CD14-positive monocyte (primary cell): ENCODE results near the gene XYLT1. TPM values are rescaled to one million over a fixed set of nuclear protein-coding genes. Genes with fewer than 3 reads are reported as not detected.
A peak's percentile ranks its signal among the peaks of the same experiment; 100 is the strongest.

ENCODE experiments used
- DNase-seq, 3 donors: peaks; one replicate each; pipeline ENCODE4 v3.0.0-alpha.2; 2011 to 2022
- H2AFZ ChIP-seq: 2 replicates; pipeline ENCODE4 v1.6.0; 2012; ENCODE audit warnings: mild to moderate bottlenecking, low read depth, low read length, inconsistent platforms; ENCODE audit not compliant: insufficient read depth, poor library complexity, severe bottlenecking
- H3K27ac ChIP-seq, 2 donors: 1 replicate in 1 of 2; 2 replicates in 1 of 2; pipeline ENCODE4 v1.5.1; 2012 to 2013; ENCODE audit warnings: low read length in 2 of 2, control low read depth in 1 of 2, inconsistent platforms in 1 of 2, low read depth in 1 of 2, mild to moderate bottlenecking in 1 of 2
- H3K27me3 ChIP-seq, 2 donors: one replicate each; pipeline versions ENCODE4 v1.6.0 to v1.6.1; 2011 to 2013; ENCODE audit warnings: low read length in 2 of 2; ENCODE audit not compliant: control insufficient read depth in 2 of 2, insufficient read depth in 2 of 2
- H3K36me3 ChIP-seq, 2 donors: replicated peaks in 1 of 2; 1 replicate in 1 of 2; 2 replicates in 1 of 2; pipeline versions ENCODE4 v1.5.1 to v1.6.1; 2012 to 2013; ENCODE audit warnings: low read length in 2 of 2, control low read depth in 1 of 2, inconsistent platforms in 1 of 2, mild to moderate bottlenecking in 1 of 2; ENCODE audit not compliant: insufficient read depth in 2 of 2, control insufficient read depth in 1 of 2
- H3K4me1 ChIP-seq, 2 donors: 1 replicate in 1 of 2; 2 replicates in 1 of 2; pipeline versions ENCODE4 v1.5.1 to v1.6.1; 2012 to 2013; ENCODE audit warnings: low read length in 2 of 2, control low read depth in 1 of 2, inconsistent platforms in 1 of 2, mild to moderate bottlenecking in 1 of 2, moderate library complexity in 1 of 2; ENCODE audit not compliant: insufficient read depth in 2 of 2, control insufficient read depth in 1 of 2
- H3K4me2 ChIP-seq: replicated peaks from 2 replicates; pipeline ENCODE3; 2012; ENCODE audit warnings: low read length, moderate library complexity, mild to moderate bottlenecking; ENCODE audit not compliant: poor library complexity, severe bottlenecking; ENCODE audit errors: extremely low read depth
- H3K4me3 ChIP-seq, 3 experiments: fragments of 200-600 bp in 1 of 3; sonication (generic) in 1 of 3; replicated peaks in 1 of 3; 1 replicate in 2 of 3; 2 replicates in 1 of 3; pipeline ENCODE4 v1.5.1; 2011 to 2013; ENCODE audit warnings: low read length in 3 of 3, mild to moderate bottlenecking in 3 of 3, control low read depth in 2 of 3, low read depth in 2 of 3, inconsistent platforms in 1 of 3, moderate library complexity in 1 of 3
- H3K79me2 ChIP-seq: 2 replicates; pipeline ENCODE4 v1.6.0; 2012; ENCODE audit warnings: mild to moderate bottlenecking, control low read depth, inconsistent platforms, low read length, moderate library complexity; ENCODE audit not compliant: insufficient read depth
- H3K9ac ChIP-seq: 2 replicates; pipeline ENCODE4 v1.6.0; 2017; ENCODE audit warnings: low read length, mild to moderate bottlenecking; ENCODE audit not compliant: insufficient read depth, poor library complexity, severe bottlenecking
- H3K9me3 ChIP-seq, 2 donors: replicated peaks in 1 of 2; 1 replicate in 1 of 2; 2 replicates in 1 of 2; pipeline versions ENCODE4 v1.5.1 to v1.6.1; 2012 to 2013; ENCODE audit warnings: low read length in 2 of 2, control low read depth in 1 of 2; ENCODE audit not compliant: control insufficient read depth in 1 of 2, insufficient read depth in 1 of 2
- H4K20me1 ChIP-seq: 2 replicates; pipeline ENCODE4 v1.6.0; 2012; ENCODE audit warnings: mild to moderate bottlenecking, low read length, control low read depth, moderate library complexity; ENCODE audit not compliant: insufficient read depth
- H3K27ac Mint-ChIP-seq, 7 donors: one replicate each; pipeline ENCODE4 v1.8.0; 2020; ENCODE audit warnings: mild to moderate bottlenecking in 7 of 7, mixed read lengths in 7 of 7, moderate library complexity in 6 of 7, inconsistent platforms in 2 of 7
- H3K27me3 Mint-ChIP-seq, 3 donors: one replicate each; pipeline ENCODE4 v1.8.0; 2021 to 2022; ENCODE audit warnings: low read depth in 3 of 3, mild to moderate bottlenecking in 3 of 3, mixed read lengths in 3 of 3, moderate library complexity in 3 of 3, inconsistent platforms in 1 of 3
- H3K36me3 Mint-ChIP-seq, 2 donors: one replicate each; pipeline ENCODE4 v1.8.0; 2020; ENCODE audit warnings: mixed read lengths in 2 of 2, inconsistent platforms in 1 of 2, mild to moderate bottlenecking in 1 of 2
- H3K4me1 Mint-ChIP-seq: one replicate; pipeline ENCODE4 v1.8.0; 2020; ENCODE audit warnings: mild to moderate bottlenecking, mixed read lengths
- H3K4me3 Mint-ChIP-seq, 2 donors: one replicate each; pipeline ENCODE4 v1.8.0; 2020; ENCODE audit warnings: mild to moderate bottlenecking in 2 of 2, mixed read lengths in 2 of 2, moderate library complexity in 1 of 2
- H3K9me3 Mint-ChIP-seq, 7 donors: one replicate each; pipeline ENCODE4 v1.8.0; 2020 to 2022; ENCODE audit warnings: mixed read lengths in 7 of 7, mild to moderate bottlenecking in 6 of 7, moderate library complexity in 6 of 7, inconsistent platforms in 2 of 7
- WGBS: methylation state at CpG from one replicate; pipeline ENCODE4 v1.1.5; 2013; ENCODE audit warnings: missing lambda C conversion rate; ENCODE audit not compliant: insufficient coverage; 5-methylcytosine and 5-hydroxymethylcytosine counted together
- intact Hi-C, 2 donors: fragments of 100-400 bp; cut with micrococcal nuclease; formaldehyde crosslinking; loops; one replicate each; pipeline versions ENCODE4 v1.15.0 to v1.15.1; 2023
- polyA plus RNA-seq, 3 donors: library from polyadenylated mRNA; depleted of rRNA in 1 of 3; unstranded in 2 of 3; stranded (reverse) in 1 of 3; fragments of 300-500 nt in 2 of 3; fragments of >200 nt in 1 of 3; fragmentation: Illumina TruSeq in 2 of 3; gene quantifications; 1 replicate in 2 of 3; 2 replicates in 1 of 3; pipeline ENCODE4 v1.2.3, GENCODE V29; 2012 to 2021
- TF ChIP-seq, protein P1 (sequence below): fragments of 200-600 bp; IDR thresholded peaks from one replicate; pipeline ENCODE4 v1.8.0; 2022; ENCODE audit warnings: antibody characterized with exemption, mild to moderate bottlenecking

XYLT1 gene
- polyA plus RNA-seq, 3 donors, result 0.51 to 9.4 (median 1.6) TPM

DNA sequence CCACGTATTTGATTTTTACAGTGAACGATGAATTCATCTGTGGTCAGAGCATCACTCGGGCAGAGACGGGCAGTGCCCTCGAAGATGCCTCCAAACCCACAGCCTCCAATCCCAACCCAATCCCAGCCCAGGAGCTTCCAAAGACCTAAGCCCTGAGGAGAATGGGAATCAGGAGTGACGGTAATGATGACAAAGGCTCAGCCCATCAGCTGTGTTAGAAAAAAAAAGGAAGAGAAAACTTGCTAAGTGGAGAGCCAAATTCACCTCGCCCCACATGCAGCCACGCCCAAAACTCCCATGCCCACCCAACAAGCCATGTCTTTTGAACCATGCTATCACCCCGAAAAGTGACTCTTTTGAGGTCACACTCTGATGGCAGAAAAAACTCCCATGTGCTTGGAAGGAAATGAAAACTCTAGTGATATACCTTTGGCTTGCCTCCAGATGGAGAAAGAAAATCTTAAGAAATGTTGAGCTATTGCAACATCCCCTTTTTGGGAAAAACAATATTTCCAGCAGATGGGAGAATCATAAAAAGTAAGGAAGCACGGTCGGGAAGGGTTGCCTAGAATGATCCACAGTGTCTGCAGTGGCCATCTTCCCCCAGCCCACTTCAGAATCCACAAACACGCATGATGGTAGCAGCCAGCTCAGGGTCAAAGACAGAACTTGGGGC, 37.7 kb downstream of the XYLT1 start:
- Histone ChIP-seq H3K27ac (peak overlapping the region in 1 of 2 donors; percentile 7), H3K79me2 (peaks cover 66% of the 10 kb centered on the region), H3K9ac (no peak overlapping the region), H2AFZ (no peak overlapping the region), H3K9me3 (no peaks in the 10 kb centered on the region), H3K4me3 (no peak overlapping the region), H3K4me1 (peaks cover 9 to 14% of the 10 kb centered on the region in 2 donors), H3K4me2 (no peak overlapping the region), H3K36me3 (peaks cover 3 to 17% of the 10 kb centered on the region in 2 donors), H4K20me1 (peaks cover 30% of the 10 kb centered on the region), H3K27me3 (no peaks in the 10 kb centered on the region)
- peaks cover 16 to 39% of the 10 kb centered on the region in 2 donors for H3K36me3 Mint-ChIP-seq
- intact Hi-C loops, result no loop called here
- no peaks in the 10 kb centered on the region for H3K9me3 Mint-ChIP-seq
- H3K27me3 Mint-ChIP-seq, result no peaks in the 10 kb centered on the region
- no CpG with 5 or more reads among the region's 12 CpGs for WGBS
- H3K4me1 Mint-ChIP-seq, result peaks cover 15% of the 10 kb centered on the region
- no peak overlapping the region for H3K4me3 Mint-ChIP-seq
- DNase-seq, result no peak
- TF ChIP-seq, protein P1, sequence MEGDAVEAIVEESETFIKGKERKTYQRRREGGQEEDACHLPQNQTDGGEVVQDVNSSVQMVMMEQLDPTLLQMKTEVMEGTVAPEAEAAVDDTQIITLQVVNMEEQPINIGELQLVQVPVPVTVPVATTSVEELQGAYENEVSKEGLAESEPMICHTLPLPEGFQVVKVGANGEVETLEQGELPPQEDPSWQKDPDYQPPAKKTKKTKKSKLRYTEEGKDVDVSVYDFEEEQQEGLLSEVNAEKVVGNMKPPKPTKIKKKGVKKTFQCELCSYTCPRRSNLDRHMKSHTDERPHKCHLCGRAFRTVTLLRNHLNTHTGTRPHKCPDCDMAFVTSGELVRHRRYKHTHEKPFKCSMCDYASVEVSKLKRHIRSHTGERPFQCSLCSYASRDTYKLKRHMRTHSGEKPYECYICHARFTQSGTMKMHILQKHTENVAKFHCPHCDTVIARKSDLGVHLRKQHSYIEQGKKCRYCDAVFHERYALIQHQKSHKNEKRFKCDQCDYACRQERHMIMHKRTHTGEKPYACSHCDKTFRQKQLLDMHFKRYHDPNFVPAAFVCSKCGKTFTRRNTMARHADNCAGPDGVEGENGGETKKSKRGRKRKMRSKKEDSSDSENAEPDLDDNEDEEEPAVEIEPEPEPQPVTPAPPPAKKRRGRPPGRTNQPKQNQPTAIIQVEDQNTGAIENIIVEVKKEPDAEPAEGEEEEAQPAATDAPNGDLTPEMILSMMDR, result no peak
- H3K27ac Mint-ChIP-seq, result peak overlapping the region in 3 of 7 donors; percentile 16 to 85 (median 39)

GRCh38 chr16:17431968-17432625, 38.7 kb downstream of the XYLT1 start:
- Histone ChIP-seq H4K20me1 (peaks cover 30% of the 10 kb centered on the region), H3K4me3 (no peak overlapping the region), H3K4me2 (no peak overlapping the region), H3K27ac (no peak overlapping the region), H3K79me2 (peaks cover 60% of the 10 kb centered on the region), H2AFZ (no peak overlapping the region), H3K4me1 (peaks cover 9 to 10% of the 10 kb centered on the region in 2 donors), H3K9ac (no peak overlapping the region), H3K36me3 (peaks cover 3 to 17% of the 10 kb centered on the region in 2 donors), H3K27me3 (no peaks in the 10 kb centered on the region), H3K9me3 (no peaks in the 10 kb centered on the region)
- WGBS, result 95% methylated on average over 2 of the region's 8 CpGs
- intact Hi-C loops, result no loop called here
- TF ChIP-seq, protein P1, result no peak
- Mint-ChIP-seq H3K27me3 (no peaks in the 10 kb centered on the region), H3K4me3 (no peak overlapping the region), H3K27ac (peak overlapping the region in 1 of 7 donors; percentile 41), H3K4me1 (peaks cover 13% of the 10 kb centered on the region), H3K9me3 (peaks cover 0 to 4% (median 0%) of the 10 kb centered on the region in 7 donors), H3K36me3 (peaks cover 18 to 39% of the 10 kb centered on the region in 2 donors)
- no peak for DNase-seq
